Fibroblast of skin of right quadriceps (primary cell): ENCODE data around the gene KIF16B.
"Not testable (repeated sequence)": the region's sequence is repeated elsewhere in the genome, so short reads cannot be mapped to it uniquely, and the experiment has no call there.

Source experiments
- DNase-seq: peaks from one replicate; pipeline ENCODE4 v3.0.0-alpha.2; 2013

KIF16B gene

GRCh38 chr20:16280219-16280618 is 293.0 kb downstream of the KIF16B start:
- DNase-seq: no peak

GRCh38 chr20:16279320-16279719 is 293.9 kb downstream of the KIF16B start:
- DNase-seq: no peak

DNA sequence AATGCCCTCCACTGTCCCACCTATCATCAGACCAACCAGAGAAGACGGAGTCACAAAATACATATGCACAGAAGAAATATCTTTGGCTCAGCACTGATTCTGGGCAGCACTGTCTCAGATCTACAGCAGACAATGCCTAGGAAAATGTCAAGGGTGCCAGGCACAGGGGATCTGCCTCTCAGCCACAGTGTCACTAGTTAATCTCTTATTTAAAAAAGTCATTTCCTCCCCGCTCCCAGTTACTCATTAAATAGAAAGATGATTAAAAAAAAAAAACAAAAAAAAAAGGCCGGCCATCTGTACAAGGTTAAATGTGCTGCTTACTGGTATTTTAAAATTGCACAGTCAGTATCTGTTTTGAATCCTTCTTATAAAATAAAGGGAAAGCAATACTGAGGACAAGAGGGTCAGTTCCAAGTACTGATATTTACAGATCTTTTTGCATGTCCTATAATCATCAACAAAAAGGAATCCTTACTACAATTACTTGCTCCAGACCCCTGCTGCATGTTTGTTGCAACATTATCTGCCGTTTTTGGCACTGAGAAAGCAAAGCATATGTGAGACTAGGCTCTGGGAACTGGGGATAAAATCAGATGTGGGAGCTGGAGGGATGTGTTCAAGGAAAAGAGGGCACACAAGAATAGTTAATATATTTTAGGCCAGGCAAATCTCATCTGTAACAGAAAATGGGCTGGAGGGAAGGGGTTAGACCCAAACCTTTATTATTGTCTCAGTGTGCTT is 299.3 kb downstream of the KIF16B start:
- no peak for DNase-seq

GRCh38 chr20:16272780-16273360 is 300.4 kb downstream of the KIF16B start:
- DNase-seq: no peak

GRCh38 chr20:16271450-16271849 is 301.8 kb downstream of the KIF16B start:
- DNase-seq: no peak

DNA sequence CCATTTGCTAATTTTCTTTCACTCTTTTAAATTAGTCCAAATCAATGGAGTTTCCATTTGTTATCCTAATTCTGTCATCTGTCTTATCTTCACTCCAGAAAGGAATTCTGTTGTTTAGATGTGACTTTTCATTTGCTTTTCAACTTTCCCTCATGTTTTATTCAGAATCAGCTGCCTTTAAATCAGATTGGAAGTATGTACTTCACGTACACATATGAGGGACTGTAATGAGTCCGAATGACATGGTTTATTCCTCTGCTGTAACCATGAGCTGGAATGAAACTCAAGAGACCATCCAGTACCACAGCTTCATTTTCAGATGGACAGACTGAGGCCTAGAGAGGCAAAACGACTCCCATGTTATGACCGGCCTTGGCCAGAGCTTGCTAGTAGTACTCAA is 302.3 kb downstream of the KIF16B start:
- DNase-seq: no peak

DNA sequence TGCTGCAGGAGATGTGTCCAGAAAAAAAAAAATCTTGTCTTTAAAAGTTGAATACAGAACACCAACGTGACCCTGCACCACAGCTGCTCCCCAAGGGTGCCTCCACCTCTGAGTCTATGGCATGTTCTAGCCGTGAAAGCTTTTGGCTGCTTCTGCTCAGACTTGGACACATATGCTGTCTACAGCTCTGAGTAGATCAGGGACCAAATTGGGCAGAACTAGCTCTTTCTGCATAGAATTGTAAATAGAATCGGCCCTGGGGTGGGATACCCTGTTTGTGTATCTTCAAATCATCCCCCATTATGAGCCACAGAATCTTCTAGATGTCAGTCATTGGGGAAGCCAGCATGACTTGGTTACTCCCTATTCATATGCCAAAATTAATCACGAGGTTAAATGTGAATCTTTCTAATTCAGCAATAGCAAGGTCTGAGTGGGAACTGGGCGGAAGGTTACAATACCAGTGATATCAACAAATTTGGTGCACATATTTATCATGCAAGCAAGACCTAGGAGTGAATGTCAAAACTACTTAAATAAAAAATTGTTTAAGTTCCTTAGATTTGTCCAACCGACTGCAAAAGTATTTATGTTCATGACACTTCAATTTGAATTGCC is 302.8 kb downstream of the KIF16B start:
- no peak for DNase-seq

DNA sequence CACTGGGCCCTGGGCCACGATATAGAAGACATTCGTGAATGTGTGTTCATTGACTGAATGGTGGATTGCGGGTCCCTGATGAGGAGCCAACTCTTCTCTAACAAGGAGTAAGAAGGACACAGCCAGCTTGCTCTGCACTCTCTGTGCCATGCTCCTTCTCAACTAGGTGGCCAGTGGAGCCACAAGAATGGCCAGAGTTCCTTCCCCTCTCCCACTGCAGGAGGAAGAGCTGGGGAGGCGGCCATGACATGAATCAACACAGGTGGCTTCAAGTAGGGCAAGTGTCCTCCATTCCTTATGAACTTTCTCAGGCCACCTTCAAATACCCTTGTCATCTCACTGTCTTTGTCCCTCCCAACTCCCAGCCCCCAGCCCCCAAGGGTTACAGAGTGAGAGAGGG is 305.7 kb downstream of the KIF16B start:
- no peak for DNase-seq

GRCh38 chr20:16265334-16265733 is 307.9 kb downstream of the KIF16B start:
- DNase-seq: no peak

- DNase-seq: no peak
Observed at GRCh38 chr20:16263582-16263981, 309.7 kb downstream of the KIF16B start.

GRCh38 chr20:16262594-16262993 is 310.7 kb downstream of the KIF16B start:
- DNase-seq: no peak

DNA sequence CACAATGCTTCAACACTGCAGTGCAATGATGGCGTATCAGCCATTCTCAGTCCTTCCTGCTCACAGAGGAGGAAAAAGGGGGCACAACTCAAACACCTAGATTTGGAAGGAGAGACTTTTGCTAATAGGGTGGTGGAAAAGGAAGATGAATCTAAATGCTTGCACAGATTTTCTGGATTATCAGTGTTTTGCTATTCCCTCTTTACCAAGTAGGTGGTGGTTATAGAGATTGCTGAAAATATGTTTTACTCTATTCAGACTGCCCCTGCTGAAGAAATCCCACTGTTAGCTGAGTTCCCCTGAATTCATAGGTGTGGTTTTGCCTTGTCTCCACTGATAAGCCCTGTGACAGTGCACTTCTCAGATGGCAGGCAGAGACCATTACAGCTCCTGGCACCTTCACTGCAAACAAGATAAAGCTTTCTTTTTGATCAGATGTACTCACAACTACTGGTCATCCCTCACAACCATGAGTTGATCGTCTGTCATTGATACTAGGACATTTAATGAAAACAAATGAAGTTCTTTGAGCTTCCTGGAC is 311.4 kb downstream of the KIF16B start:
- DNase-seq: no peak

GRCh38 chr20:16260911-16261310 is 312.3 kb downstream of the KIF16B start:
- peak; percentile 80 for DNase-seq

DNA sequence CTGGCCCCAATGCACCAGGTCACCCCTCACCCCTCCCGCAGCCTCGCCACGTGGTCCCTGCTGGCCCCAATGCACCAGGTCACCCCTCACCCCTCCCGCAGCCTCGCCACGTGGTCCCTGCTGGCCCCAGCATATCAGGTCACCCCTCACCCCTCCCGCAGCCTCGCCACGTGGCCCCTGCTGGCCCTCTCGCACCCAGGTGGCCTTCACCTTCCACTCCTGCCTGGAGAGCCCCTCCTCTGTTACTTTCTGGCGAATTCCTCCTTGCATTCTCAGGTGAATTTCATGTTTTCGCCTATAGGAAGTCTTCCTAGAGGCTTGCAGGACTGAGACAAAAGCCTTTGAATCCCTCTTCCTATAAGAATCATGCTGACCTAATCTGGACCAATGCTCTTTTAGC is 313.1 kb downstream of the KIF16B start:
- DNase-seq: not testable (repeated sequence)

DNA sequence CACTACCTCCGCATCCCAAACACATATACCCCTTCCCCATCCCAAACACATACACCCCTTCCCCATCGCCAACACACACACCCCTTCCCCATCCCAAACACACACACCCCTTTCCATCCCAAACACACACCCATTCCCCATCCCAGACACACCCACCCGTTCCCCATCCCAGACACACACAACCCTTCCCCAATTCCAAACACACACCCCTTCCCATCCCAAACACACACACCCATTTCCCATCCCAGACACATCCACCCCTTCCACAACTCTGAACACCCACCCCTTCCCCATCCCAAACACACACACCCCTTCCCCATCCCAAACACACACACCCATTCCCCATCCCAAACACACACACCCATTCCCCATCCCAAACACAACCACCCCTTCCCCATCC is 314.5 kb downstream of the KIF16B start:
- DNase-seq: no peak

DNA sequence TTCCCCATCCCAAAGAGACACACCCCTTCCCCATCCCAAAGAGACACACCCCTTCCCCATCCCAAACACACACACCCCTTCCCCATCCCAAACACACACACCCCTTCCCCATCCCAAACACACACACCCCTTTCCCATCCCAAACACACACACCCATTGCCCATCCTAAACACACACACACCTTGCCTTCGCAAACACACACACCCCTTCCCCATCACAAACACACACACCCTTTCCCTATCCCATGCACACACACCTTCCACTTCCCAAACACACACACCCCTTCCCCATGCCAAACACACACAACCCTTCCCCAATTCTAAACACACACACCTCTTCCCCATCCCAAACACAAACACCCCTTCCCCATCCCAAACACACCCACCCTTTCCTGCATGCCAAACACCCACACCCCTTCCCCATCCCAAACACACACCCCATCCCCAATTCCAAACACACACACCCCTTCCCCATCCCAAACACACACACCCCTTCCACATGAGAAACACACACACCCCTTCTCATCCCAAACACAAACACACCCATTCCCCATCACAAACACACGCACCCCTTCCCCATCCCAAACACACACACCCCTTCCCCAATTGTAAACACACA is 315.3 kb downstream of the KIF16B start:
- no peak for DNase-seq

GRCh38 chr20:16257021-16257420 is 316.2 kb downstream of the KIF16B start:
- no peak for DNase-seq

DNA sequence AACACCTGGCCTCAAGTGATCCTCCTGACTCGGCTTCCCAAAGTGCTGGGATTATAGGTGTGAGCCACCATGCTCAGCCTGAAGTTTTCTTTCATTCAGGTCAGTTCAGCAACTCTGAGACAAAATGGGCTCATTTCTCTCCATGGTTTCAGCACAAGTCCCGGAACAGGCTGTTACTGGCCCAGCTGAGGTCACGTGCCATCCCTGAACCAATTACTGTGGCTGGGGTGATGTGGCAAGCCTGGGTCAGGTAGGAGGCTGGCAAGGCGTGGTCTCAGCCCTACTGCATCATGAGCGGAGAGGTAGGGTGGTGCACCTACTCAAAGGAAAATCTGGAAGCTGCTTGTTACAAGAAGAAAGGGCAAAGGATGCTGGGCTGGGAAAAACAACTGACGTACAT is 326.4 kb downstream of the KIF16B start:
- DNase-seq: no peak

GRCh38 chr20:16246291-16246690 is 327.0 kb downstream of the KIF16B start:
- DNase-seq: no peak

- no peak for DNase-seq
Observed at GRCh38 chr20:16245879-16246278, 327.4 kb downstream of the KIF16B start.

GRCh38 chr20:16244892-16245291 is 328.4 kb downstream of the KIF16B start:
- no peak for DNase-seq

- no peak for DNase-seq
Observed at GRCh38 chr20:16243470-16243869, 329.8 kb downstream of the KIF16B start.

GRCh38 chr20:16241911-16242310 is 331.3 kb downstream of the KIF16B start:
- DNase-seq: no peak

- DNase-seq: no peak
Observed at GRCh38 chr20:16240355-16240754, 332.9 kb downstream of the KIF16B start.
